Lower leg skin (tissue), 4 donors: ENCODE measurements around the gene RALGAPA1. TPM values are rescaled to one million over a fixed set of nuclear protein-coding genes. Genes with fewer than 3 reads are reported as not detected.

ENCODE experiments used
- DNase-seq, 2 donors: peaks; one replicate each; pipeline ENCODE4 v3.0.0-alpha.2; 2019; ENCODE audit warnings: low spot score in 2 of 2
- H3K4me3 ChIP-seq: fragments of 200-600 bp; sonication (generic); 2 replicates; pipeline ENCODE4 v1.5.1; 2017; ENCODE audit warnings: mild to moderate bottlenecking, low read depth; ENCODE audit not compliant: poor library complexity, severe bottlenecking
- POLR2A ChIP-seq, 2 donors: fragments of 450-650 bp; IDR thresholded peaks; one replicate each; pipeline ENCODE4 v1.6.1; 2016 to 2017; ENCODE audit warnings: antibody characterized with exemption in 2 of 2, mild to moderate bottlenecking in 1 of 2, moderate library complexity in 1 of 2
- WGBS, 2 donors: methylation state at CpG; one replicate each; pipeline ENCODE4 v1.1.5; 2018; 5-methylcytosine and 5-hydroxymethylcytosine counted together
- intact Hi-C: fragments of 100-400 bp; cut with DNase I; formaldehyde crosslinking; loops from one replicate; pipeline ENCODE4 v1.15.0; 2023; ENCODE audit warnings: low total_unique reads
- total RNA-seq, 4 donors: library from RNA; depleted of rRNA; stranded (reverse); fragments of >200 nt; gene quantifications; one replicate each; pipeline ENCODE4 v1.1.0, GENCODE V29; 2016
- TF ChIP-seq, protein P1 (sequence below), 3 donors: fragments of 450-650 bp; IDR thresholded peaks; one replicate each; pipeline ENCODE4 v1.5.1; 2016; ENCODE audit warnings: antibody characterized with exemption in 3 of 3, mild to moderate bottlenecking in 3 of 3, moderate library complexity in 2 of 3

RALGAPA1 gene
- total RNA-seq, 4 donors from 2014 or later: 48.4 to 56.9 (median 50.2) TPM

DNA sequence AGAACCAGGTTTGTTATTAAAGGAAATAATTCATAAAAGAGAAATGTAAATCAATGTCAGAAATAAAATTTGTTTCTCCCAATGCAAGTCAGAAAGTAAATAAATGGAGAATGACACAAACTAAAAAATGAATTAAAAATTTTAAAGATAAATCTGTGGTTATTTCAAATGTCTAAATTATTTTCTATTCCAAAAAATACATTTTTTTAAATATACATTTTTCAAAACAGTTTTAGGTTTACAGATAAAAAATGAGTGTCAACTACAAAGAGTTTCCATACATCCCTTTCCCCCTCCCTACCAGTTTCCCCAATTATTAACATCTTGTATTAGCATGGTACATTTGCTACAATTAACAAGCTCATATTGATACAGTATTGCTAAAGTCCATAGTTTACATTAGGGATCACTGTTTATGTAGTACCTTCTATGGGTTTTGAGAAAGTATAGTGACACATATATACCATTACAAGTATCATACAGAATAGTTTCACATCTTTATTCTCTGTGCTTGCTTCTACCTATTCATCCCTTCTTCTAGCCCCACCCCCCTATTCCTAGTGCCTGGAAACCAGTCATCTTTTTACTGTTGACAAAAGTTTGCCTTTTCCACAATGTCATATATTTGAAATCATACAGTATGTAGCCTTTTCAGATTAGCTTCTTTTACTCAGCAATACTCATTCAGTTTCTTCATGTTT is 104.2 kb downstream of the RALGAPA1 start:
- H3K4me3 ChIP-seq: no peak overlapping the region
- no peak for TF ChIP-seq POLR2A (IDR thresholded peaks at IDR 0.05)
- TF ChIP-seq, protein P1, sequence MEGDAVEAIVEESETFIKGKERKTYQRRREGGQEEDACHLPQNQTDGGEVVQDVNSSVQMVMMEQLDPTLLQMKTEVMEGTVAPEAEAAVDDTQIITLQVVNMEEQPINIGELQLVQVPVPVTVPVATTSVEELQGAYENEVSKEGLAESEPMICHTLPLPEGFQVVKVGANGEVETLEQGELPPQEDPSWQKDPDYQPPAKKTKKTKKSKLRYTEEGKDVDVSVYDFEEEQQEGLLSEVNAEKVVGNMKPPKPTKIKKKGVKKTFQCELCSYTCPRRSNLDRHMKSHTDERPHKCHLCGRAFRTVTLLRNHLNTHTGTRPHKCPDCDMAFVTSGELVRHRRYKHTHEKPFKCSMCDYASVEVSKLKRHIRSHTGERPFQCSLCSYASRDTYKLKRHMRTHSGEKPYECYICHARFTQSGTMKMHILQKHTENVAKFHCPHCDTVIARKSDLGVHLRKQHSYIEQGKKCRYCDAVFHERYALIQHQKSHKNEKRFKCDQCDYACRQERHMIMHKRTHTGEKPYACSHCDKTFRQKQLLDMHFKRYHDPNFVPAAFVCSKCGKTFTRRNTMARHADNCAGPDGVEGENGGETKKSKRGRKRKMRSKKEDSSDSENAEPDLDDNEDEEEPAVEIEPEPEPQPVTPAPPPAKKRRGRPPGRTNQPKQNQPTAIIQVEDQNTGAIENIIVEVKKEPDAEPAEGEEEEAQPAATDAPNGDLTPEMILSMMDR (IDR thresholded peaks at IDR 0.05): no peak
- DNase-seq: no peak
- intact Hi-C loops: no loop called here

DNA sequence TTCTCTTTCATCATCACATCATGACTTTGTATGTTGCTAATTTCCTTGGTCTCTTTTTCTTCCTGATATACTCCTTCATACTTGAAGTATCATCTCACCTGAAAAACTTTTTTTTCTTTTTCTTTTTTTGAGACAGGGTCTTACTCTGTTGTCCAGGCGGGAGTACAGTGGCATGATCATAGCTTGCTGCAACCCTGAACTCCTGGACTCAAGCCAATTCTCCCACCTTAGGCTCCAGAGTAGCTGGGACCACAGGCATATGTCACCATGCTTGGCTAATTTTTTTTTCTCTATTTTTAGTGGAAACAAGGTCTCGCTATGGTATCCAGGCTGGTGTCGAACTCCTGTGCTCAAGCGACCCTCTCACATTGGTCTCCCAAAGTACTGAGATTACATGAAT is 107.6 kb downstream of the RALGAPA1 start:
- WGBS, 2 donors: 97% methylated on average over 4 of the region's 4 CpGs
- H3K4me3 ChIP-seq: no peak overlapping the region
- DNase-seq: no peak
- no peak for TF ChIP-seq POLR2A (IDR thresholded peaks at IDR 0.05)
- TF ChIP-seq, protein P1 (IDR thresholded peaks at IDR 0.05): no peak
- intact Hi-C loops: no loop called here

DNA sequence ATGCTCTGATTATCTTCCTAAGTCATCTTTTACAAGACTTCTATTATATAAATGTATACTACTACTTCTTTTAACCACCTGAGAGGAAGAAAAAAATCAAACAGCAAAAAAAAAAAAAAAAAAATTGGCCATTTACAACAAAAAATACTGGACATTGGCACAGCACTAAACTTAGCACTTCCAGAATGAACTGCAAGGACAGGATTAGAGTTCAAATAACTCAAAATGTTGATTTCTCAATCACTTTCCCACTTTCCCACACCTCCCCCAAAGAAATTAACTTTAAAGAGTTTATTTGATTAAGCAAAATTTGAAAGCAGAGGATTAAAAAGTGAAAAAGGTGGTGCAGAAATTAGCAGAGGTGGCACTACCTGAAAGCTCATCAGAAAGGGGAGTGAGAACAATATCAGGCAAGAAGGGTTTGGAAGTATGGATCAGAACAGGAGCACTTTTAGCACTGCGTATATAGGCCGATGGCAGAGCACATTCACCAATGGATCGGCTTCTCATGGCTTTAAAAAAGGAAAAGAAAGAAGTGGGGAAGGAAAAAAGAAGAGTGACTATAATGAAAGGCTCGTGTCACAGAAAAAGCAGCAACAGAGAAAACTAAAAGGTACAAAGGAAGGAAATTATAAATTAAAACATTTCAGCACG is 109.2 kb downstream of the RALGAPA1 start:
- no peak overlapping the region for H3K4me3 ChIP-seq
- intact Hi-C loops: no loop called here
- TF ChIP-seq POLR2A (IDR thresholded peaks at IDR 0.05): no peak
- TF ChIP-seq, protein P1 (IDR thresholded peaks at IDR 0.05): no peak
- WGBS, 2 donors: 94% methylated on average over 5 of the region's 5 CpGs
- no peak for DNase-seq

DNA sequence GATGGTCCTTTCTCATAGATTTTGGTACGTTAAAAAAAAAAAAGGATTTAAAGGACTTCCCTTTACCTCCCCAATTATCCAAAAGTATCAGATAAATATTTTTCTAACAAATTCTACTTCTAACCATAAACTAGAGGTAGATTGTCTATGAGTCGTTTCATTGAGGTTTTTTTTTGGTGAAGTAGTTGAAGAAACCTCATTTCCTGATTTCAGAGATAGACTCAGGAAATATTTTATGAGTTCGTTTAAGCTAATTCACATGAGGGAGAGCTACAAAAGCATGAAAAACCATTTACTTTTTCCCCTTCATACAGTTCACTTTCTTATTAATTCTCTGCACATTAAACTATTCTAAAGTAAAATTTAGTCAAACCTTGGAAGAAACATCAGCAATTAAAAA is 112.5 kb downstream of the RALGAPA1 start:
- TF ChIP-seq, protein P1 (IDR thresholded peaks at IDR 0.05): no peak
- no peak for TF ChIP-seq POLR2A (IDR thresholded peaks at IDR 0.05)
- intact Hi-C loops: no loop called here
- 64 to 71% methylated on average over 3 of the region's 3 CpGs for WGBS, 2 donors
- no peak for DNase-seq
- H3K4me3 ChIP-seq: no peak overlapping the region

DNA sequence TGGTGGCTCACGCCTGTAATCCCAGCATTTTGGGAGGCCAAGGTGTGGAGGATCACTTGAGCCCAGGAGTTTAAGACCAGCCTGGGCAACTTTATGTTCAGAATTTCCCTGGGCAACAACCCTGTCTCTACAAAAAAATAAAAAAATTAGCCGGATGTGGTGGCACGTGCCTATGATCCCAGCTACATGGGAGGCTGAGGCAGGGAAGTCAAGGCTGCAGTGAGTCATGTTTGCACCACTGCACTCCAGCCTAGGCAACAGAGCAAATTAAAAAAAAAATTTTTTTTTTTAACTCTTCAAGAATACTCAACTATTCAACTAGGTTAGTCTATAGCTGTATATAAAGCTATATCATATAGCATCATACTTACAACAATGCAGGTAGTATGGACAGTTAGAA is 113.0 kb downstream of the RALGAPA1 start:
- no peak for DNase-seq
- intact Hi-C loops: no loop called here
- no peak for TF ChIP-seq POLR2A (IDR thresholded peaks at IDR 0.05)
- TF ChIP-seq, protein P1 (IDR thresholded peaks at IDR 0.05): no peak
- H3K4me3 ChIP-seq: no peak overlapping the region
- WGBS, 2 donors: 85 to 94% methylated on average over 3 of the region's 3 CpGs
